VCaP (cell line): ENCODE results near the gene PRKRIP1.
"Not testable (repeated sequence)": the region's sequence is repeated elsewhere in the genome, so short reads cannot be mapped to it uniquely, and the experiment has no call there.

Experiments
- H3K27ac ChIP-seq: fragments of 450-650 bp; 2 replicates; pipeline ENCODE4 v1.5.1; 2017
- CTCF ChIP-seq: fragments of 450-650 bp; conservative IDR thresholded peaks from 2 replicates; pipeline ENCODE4 v1.5.1; 2017; ENCODE audit warnings: mild to moderate bottlenecking, moderate library complexity

PRKRIP1 gene

GRCh38 chr7:102451371-102452054, 55.4 kb downstream of the PRKRIP1 start:
- peak overlapping the region; percentile 56 for H3K27ac ChIP-seq
- peak; percentile 43 for TF ChIP-seq CTCF

GRCh38 chr7:102452451-102452850, 56.3 kb downstream of the PRKRIP1 start:
- no peak for TF ChIP-seq CTCF
- H3K27ac ChIP-seq: no peak overlapping the region

- no peak overlapping the region for H3K27ac ChIP-seq
- no peak for TF ChIP-seq CTCF
Measured at GRCh38 chr7:102453319-102453718, 57.2 kb downstream of the PRKRIP1 start.

GRCh38 chr7:102454468-102454867, 58.3 kb downstream of the PRKRIP1 start:
- TF ChIP-seq CTCF: no peak
- H3K27ac ChIP-seq: no peak overlapping the region

GRCh38 chr7:102454932-102455331, 58.8 kb downstream of the PRKRIP1 start:
- not testable (repeated sequence) for H3K27ac ChIP-seq

GRCh38 chr7:102455596-102455995, 59.4 kb downstream of the PRKRIP1 start:
- no peak for TF ChIP-seq CTCF
- no peak overlapping the region for H3K27ac ChIP-seq

- H3K27ac ChIP-seq: no peak overlapping the region
- no peak for TF ChIP-seq CTCF
Measured at GRCh38 chr7:102456327-102456726, 60.2 kb downstream of the PRKRIP1 start.

- TF ChIP-seq CTCF: no peak
- H3K27ac ChIP-seq: no peak overlapping the region
Measured at GRCh38 chr7:102457352-102457924, 61.3 kb downstream of the PRKRIP1 start.
